RWPE2 (cell line): ENCODE data around the gene PTGS1.

Experiments used
- ATAC-seq: fragments of 200-7000 bp; cut with Tn5 transposase; 3 replicates; pipeline ENCODE4 v1.9.1; 2021; ENCODE audit warnings: low read depth
- DNase-seq: peaks from one replicate; pipeline ENCODE4 v3.0.0-alpha.2; 2020; ENCODE audit warnings: low spot score
- H3K27ac ChIP-seq: fragments of 450-650 bp; 2 replicates; pipeline ENCODE4 v1.5.1; 2017; ENCODE audit warnings: mild to moderate bottlenecking; ENCODE audit not compliant: poor library complexity, severe bottlenecking
- H3K27me3 ChIP-seq: fragments of 250-450 bp; sonication (Bioruptor Pico); 2 replicates; pipeline ENCODE4 v1.5.1; 2021; ENCODE audit warnings: mild to moderate bottlenecking, moderate library complexity; ENCODE audit not compliant: insufficient read depth, poor library complexity, severe bottlenecking
- H3K36me3 ChIP-seq: fragments of 250-450 bp; sonication (Bioruptor Pico); 2 replicates; pipeline ENCODE4 v1.5.1; 2020; ENCODE audit warnings: low read depth, mild to moderate bottlenecking, moderate library complexity
- H3K4me1 ChIP-seq: fragments of 250-450 bp; sonication (Bioruptor Pico); 2 replicates; pipeline ENCODE4 v1.5.1; 2021; ENCODE audit warnings: mild to moderate bottlenecking, moderate library complexity; ENCODE audit not compliant: insufficient read depth, poor library complexity, severe bottlenecking
- H3K4me3 ChIP-seq: fragments of 250-450 bp; sonication (Bioruptor Pico); 2 replicates; pipeline ENCODE4 v1.5.1; 2021; ENCODE audit warnings: mild to moderate bottlenecking, moderate library complexity; ENCODE audit not compliant: severe bottlenecking
- H3K9me3 ChIP-seq: fragments of 250-450 bp; sonication (Bioruptor Pico); 2 replicates; pipeline ENCODE4 v1.5.1; 2021; ENCODE audit warnings: mild to moderate bottlenecking, moderate library complexity; ENCODE audit not compliant: severe bottlenecking
- TF ChIP-seq, protein P1 (sequence below): fragments of 450-650 bp; IDR thresholded peaks from one replicate; pipeline ENCODE4 v1.5.1; 2017; ENCODE audit warnings: mild to moderate bottlenecking, moderate library complexity; ENCODE audit not compliant: poor library complexity, severe bottlenecking

Gene PTGS1

DNA sequence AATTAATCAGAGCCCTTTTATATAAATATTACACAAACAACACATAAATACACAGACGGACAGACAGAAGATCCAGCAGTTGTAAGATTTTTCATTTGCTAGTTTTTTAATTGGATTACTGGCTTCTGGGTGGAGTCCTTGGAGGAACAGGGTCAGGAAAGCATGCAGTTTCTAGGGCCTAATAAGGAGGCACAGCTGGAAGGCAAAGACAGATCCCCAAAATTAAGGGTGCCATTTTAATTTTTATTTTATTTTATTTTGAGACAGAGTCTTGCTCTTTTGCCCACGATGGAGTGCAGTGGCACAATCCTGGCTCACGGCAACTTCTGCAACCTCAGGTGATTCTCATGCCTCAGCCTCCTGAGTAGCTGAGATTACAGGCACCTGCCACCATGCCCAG lies 49.5 kb downstream of the PTGS1 start:
- H3K36me3 ChIP-seq = no peaks in the 10 kb centered on the region
- DNase-seq (no peak), ATAC-seq (no peak)
- no peak overlapping the region for H3K4me3 ChIP-seq
- H3K4me1 ChIP-seq = no peaks in the 10 kb centered on the region
- peaks cover 2% of the 10 kb centered on the region for H3K9me3 ChIP-seq
- no peak overlapping the region for H3K27ac ChIP-seq
- TF ChIP-seq, protein P1, sequence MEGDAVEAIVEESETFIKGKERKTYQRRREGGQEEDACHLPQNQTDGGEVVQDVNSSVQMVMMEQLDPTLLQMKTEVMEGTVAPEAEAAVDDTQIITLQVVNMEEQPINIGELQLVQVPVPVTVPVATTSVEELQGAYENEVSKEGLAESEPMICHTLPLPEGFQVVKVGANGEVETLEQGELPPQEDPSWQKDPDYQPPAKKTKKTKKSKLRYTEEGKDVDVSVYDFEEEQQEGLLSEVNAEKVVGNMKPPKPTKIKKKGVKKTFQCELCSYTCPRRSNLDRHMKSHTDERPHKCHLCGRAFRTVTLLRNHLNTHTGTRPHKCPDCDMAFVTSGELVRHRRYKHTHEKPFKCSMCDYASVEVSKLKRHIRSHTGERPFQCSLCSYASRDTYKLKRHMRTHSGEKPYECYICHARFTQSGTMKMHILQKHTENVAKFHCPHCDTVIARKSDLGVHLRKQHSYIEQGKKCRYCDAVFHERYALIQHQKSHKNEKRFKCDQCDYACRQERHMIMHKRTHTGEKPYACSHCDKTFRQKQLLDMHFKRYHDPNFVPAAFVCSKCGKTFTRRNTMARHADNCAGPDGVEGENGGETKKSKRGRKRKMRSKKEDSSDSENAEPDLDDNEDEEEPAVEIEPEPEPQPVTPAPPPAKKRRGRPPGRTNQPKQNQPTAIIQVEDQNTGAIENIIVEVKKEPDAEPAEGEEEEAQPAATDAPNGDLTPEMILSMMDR = no peak
- H3K27me3 ChIP-seq = no peaks in the 10 kb centered on the region

DNA sequence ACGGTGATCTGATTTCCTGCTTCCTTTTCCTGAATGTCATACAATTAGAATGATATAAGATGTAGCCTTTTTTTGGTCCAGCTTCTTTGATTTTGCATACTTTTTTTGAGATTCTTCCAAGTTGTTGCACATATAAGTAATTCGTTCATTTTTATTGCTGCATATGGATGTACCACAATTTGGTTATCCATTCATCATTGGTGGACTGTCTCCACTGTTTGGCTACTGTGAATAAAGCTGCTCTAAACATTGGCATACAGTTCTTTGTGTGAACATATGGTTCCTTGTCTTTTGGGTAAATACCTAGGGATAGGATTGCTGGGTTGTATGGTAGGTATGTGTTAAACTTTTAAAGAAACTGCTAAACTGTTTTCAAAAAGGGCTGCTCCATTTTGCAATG lies 54.3 kb downstream of the PTGS1 start:
- Histone ChIP-seq H3K9me3 (no peaks in the 10 kb centered on the region), H3K4me3 (no peak overlapping the region), H3K27me3 (no peaks in the 10 kb centered on the region), H3K27ac (no peak overlapping the region), H3K4me1 (no peaks in the 10 kb centered on the region), H3K36me3 (no peaks in the 10 kb centered on the region)
- ATAC-seq (no peak), DNase-seq (no peak)
- TF ChIP-seq, protein P1 = no peak

DNA sequence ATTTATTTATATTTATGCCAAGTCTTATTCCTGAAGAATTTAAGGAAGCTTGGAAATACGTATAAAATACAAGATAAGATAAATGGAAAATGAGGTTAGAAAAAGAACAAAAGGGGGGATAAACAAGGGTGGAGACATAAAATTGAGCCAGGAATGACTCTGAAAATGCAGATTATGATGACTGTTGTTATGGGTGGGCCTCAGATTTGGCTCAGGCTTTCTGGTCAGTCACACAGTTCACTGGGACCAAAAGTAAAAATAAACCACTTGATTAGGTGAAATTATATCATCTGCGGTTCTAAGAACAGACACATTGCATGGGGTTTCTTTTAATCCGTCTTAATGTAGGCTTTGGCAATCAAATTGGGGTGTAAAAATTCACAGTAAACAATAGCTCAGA lies 55.9 kb downstream of the PTGS1 start:
- Histone ChIP-seq H3K4me1 (no peaks in the 10 kb centered on the region), H3K27me3 (no peaks in the 10 kb centered on the region), H3K9me3 (no peaks in the 10 kb centered on the region), H3K4me3 (no peak overlapping the region), H3K27ac (no peak overlapping the region), H3K36me3 (no peaks in the 10 kb centered on the region)
- DNase-seq = no peak
- TF ChIP-seq, protein P1 = no peak
- no peak for ATAC-seq

DNA sequence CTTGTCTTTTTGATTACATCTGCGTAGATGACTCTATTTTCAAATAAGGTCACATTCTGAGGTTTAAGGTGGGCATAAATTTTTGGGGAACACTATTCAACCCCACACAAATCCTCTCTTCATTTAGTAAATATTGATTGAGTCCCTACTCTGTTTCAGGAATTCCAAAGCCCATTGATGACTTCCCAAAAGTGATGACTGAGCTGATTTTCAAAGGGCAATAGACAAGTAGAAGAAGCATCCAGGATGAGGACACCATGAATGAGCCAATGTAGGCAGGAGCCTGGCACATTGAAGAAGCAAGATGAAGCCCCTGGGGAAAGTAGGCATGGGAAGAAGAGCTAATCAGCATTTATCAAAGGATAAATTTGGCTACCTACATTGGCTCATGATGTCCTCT lies 71.7 kb downstream of the PTGS1 start:
- H3K27me3 ChIP-seq = no peaks in the 10 kb centered on the region
- no peak for ATAC-seq
- H3K27ac ChIP-seq = no peak overlapping the region
- peaks cover 2% of the 10 kb centered on the region for H3K4me1 ChIP-seq
- DNase-seq = no peak
- H3K4me3 ChIP-seq = no peak overlapping the region
- TF ChIP-seq, protein P1 = no peak
- no peaks in the 10 kb centered on the region for H3K36me3 ChIP-seq
- no peaks in the 10 kb centered on the region for H3K9me3 ChIP-seq

DNA sequence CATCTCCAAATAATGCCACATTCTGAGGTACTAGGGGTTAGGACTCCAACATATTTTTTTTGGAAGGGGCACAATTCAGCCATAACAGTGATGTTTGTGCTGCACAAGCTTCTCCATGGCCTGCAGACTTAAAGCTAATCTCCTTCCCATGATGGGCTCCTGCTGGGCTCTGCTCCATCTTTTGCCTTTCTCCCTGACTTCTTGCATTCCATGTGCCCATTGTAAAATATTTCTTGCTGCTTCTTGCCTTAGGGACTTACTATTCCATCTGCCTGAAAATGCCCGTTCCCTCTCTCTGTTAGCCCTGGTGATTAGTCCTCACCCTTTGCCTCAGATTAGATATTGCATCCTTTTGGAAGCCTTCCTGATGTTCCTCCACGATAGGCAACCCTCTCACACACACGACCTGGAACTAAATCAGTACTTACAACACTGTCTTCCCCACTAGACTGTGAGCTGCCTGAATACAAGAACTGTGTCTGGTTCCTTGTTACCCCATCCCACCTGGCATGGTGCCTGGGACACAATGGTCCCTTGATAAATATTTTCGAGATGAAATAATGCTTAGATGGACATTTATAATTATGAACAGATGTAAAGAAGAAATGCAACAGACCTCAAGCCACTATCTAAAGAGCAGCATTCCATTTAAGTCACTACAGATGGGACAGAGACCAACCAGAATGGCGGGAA lies 73.4 kb downstream of the PTGS1 start:
- H3K36me3 ChIP-seq = no peaks in the 10 kb centered on the region
- DNase-seq = no peak
- H3K4me1 ChIP-seq = peaks cover 2% of the 10 kb centered on the region
- no peak overlapping the region for H3K27ac ChIP-seq
- TF ChIP-seq, protein P1 = no peak
- H3K27me3 ChIP-seq = no peaks in the 10 kb centered on the region
- no peak overlapping the region for H3K4me3 ChIP-seq
- ATAC-seq = no peak
- H3K9me3 ChIP-seq = no peaks in the 10 kb centered on the region
